Stimulated activated naive B cell treated with anti-CD40 and anti-IgM and Interleukin-4, amounts not matched to agents 10 μg/mL and 1 μg/mL and 100 μg/mL, for 72 hours (primary cell): ENCODE data around the gene TSC22D2.

Source experiments
- ATAC-seq, 2 donors: fragments of 150-1000 bp; cut with Tn5 transposase; replicated peaks; 2 replicates each; pipeline ENCODE4 v1.10.0; 2021; ENCODE audit warnings: moderate library complexity in 1 of 2
- DNase-seq: peaks from one replicate; pipeline ENCODE4 v3.0.0; 2021
- H3K27ac Mint-ChIP-seq: one replicate; pipeline ENCODE4 v1.8.0; 2022; ENCODE audit warnings: mild to moderate bottlenecking, mixed read lengths
- H3K27me3 Mint-ChIP-seq, 2 donors: one replicate each; pipeline ENCODE4 v1.8.0; 2022; ENCODE audit warnings: mixed read lengths in 2 of 2
- H3K36me3 Mint-ChIP-seq, 2 donors: one replicate each; pipeline ENCODE4 v1.8.0; 2022; ENCODE audit warnings: mixed read lengths in 2 of 2, mild to moderate bottlenecking in 1 of 2
- H3K4me1 Mint-ChIP-seq, 2 donors: one replicate each; pipeline ENCODE4 v1.8.0; 2022; ENCODE audit warnings: mixed read lengths in 2 of 2, mild to moderate bottlenecking in 1 of 2
- H3K4me3 Mint-ChIP-seq, 2 donors: one replicate each; pipeline ENCODE4 v1.8.0; 2022; ENCODE audit warnings: mild to moderate bottlenecking in 2 of 2, mixed read lengths in 2 of 2, moderate library complexity in 1 of 2
- H3K9me3 Mint-ChIP-seq, 2 donors: one replicate each; pipeline ENCODE4 v1.8.0; 2022; ENCODE audit warnings: mixed read lengths in 2 of 2, mild to moderate bottlenecking in 1 of 2

TSC22D2 gene

DNA sequence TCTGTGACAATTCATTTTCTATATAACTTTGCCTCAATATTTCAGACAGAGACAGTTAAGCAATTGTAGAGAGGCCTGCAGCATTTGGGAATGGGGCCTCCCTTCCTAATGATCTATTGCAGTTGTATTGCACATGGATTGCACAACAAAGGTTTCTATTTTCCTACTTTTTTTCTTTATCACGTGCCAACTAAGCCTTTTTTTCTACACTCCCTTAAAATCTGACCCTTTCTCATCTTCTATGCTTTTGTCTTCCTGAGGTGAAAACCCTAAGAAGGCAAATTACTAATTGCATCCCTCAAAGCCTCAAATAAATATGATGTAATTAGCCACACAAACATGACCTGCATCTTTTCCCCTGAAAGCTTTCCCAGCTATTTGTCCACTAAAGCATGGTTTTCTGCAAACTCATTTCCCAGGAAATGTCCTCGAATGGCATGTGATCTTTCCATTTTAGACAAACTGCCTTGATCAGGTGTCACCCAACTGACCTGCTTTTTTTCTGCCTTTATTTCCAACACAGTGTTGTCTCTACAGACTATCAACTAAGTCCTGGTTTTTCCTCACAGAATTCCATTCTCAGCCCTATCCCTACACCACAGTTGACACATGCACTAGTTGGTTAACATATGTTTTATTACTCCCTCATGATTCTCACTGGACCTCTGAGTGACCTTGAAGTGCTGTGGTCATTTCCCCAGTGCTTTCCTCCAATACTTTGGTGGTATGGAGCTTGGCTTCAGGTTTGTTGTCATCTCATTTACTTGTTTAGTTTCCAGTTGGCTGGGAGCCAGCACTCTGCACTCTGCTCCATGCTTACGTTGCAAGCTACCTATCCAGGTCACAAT, 31.9 kb upstream of the TSC22D2 start:
- Mint-ChIP-seq H3K9me3 (no peaks in the 10 kb centered on the region), H3K27me3 (no peaks in the 10 kb centered on the region), H3K27ac (no peak overlapping the region), H3K4me3 (no peak overlapping the region), H3K36me3 (no peaks in the 10 kb centered on the region), H3K4me1 (peaks cover 19 to 31% of the 10 kb centered on the region in 2 donors)
- DNase-seq (no peak), ATAC-seq (no peak)

DNA sequence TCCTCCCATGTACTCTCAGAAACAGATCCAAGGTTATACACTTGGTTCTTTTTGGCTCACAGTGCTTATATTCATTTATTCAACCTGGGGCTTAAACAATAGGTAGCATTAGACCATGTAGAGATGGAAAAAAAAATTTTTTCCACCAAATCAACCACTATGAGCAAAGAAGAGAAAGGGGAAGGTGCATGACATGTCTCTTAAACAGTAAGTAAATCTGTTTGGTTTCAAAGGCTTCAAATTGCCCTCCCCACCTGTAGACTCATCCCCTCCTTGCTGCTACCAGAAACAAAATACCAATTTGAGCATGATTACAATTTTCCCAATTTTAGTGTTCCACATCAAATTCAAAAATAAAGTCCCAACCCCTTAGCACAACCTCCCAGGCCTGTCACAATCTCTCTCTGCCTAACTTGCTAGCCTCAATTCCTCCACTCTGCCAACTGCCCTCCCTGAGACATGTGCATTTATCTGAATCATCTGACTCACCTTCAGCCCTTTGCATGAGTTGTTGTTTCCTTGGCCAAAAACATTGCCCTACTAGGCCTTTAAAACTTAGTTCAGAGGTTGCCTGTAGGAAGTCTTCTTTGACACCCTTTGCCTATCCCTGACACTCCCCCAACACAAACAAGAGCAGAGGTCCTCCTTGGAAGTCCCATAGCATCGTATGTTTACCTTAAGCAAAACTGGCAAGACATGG, 30.3 kb upstream of the TSC22D2 start:
- H3K9me3 Mint-ChIP-seq = no peaks in the 10 kb centered on the region
- no peaks in the 10 kb centered on the region for H3K36me3 Mint-ChIP-seq
- peaks cover 17 to 25% of the 10 kb centered on the region in 2 donors for H3K4me1 Mint-ChIP-seq
- DNase-seq (no peak), ATAC-seq (peak in 1 of 2 donors; percentile 56)
- H3K27ac Mint-ChIP-seq = peak overlapping the region; percentile 14
- no peak overlapping the region for H3K4me3 Mint-ChIP-seq
- no peaks in the 10 kb centered on the region for H3K27me3 Mint-ChIP-seq

DNA sequence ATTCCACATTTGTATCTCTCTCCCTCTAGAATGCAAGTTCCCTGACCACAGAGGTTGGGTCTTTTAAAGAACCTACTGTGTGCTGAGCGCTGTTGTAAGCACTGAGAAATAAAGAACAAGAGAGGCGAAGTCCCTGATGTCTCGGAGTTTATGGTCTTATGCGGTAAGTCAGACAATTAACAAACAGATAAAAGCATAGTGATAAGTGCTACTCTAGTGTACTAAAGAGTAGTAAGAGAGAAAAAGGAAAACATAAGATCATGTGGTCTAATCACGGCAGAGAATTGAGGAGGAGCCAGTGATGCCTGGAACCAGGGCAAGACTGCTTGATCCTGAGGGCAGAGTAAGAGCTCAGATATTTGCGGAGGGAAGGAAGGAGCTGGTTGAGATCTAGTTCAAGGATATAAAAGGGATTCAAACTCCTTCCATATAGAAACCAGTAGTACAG, 29.8 kb upstream of the TSC22D2 start:
- DNase-seq (no peak), ATAC-seq (no peak)
- Mint-ChIP-seq H3K36me3 (no peaks in the 10 kb centered on the region), H3K27me3 (no peaks in the 10 kb centered on the region), H3K9me3 (no peaks in the 10 kb centered on the region), H3K4me3 (no peak overlapping the region), H3K27ac (peak overlapping the region; percentile 14), H3K4me1 (peaks cover 19 to 27% of the 10 kb centered on the region in 2 donors)

DNA sequence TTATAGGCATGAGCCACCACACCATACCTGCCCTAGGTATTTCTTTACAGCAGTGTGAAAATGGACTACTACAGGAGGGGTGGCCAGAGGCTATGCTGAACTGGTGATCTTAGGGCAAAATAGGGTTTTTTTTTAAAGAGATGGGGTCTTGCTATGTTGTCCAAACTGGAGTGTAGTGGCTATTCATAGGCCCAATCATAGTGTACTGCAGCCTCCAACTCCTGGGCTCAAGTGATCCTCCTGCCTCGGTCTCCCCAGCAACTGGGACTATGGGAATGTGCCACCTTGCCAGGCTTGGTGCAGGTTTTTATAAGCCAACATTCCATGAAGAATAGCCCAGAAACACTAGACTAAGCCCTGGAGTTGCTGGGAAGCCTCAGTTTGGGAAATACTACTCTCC, 28.6 kb upstream of the TSC22D2 start:
- H3K27ac Mint-ChIP-seq = no peak overlapping the region
- H3K4me3 Mint-ChIP-seq = no peak overlapping the region
- no peaks in the 10 kb centered on the region for H3K36me3 Mint-ChIP-seq
- H3K27me3 Mint-ChIP-seq = no peaks in the 10 kb centered on the region
- H3K9me3 Mint-ChIP-seq = no peaks in the 10 kb centered on the region
- H3K4me1 Mint-ChIP-seq = peaks cover 22 to 25% of the 10 kb centered on the region in 2 donors
- no peak for DNase-seq
- no peak for ATAC-seq

DNA sequence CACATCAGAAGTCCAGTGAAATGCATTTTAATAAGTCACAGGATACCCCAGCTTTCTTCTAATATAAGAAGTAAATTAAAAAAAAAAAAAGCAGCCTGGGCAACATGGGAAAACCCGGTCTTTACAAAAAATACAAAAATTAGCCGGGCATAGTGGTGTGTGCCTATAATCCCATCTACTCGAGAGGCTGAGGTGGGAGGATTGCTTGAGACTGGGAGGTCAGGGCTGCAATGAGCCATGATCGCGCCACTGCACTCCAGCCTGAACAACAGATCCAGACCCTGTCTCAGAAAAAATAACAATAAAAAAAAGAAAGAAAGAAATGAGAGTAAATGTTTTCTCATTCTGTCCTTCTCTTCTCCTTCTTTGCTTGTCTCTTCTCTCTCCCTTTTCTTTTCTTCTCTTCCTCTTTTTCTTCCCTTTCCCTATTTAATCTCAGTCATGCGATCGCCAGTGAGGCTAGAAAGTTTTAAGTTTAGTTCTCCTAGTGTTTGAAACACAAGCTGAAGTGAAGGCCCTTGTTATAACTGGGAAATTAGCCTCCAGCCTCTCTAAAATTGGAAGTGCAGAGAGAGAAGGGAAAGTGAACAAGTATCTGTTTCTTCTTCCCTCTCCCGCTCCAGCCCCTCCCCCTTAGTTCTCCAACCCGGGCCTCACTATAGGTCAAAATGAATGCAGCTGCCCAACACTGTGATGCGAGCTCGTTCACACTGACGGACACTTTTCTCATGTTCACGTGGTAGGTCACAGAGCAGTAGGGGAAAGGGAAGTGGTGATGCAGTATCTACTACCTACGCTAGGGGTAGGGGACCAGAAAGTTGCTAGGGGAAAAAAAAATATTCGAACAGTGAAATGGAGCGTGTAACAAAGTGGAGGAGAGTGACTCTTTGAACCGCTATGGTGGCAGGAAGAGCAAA, 23.5 kb upstream of the TSC22D2 start:
- DNase-seq = peak; percentile 88
- no peaks in the 10 kb centered on the region for H3K36me3 Mint-ChIP-seq
- peak overlapping the region; percentile 100 for H3K27ac Mint-ChIP-seq
- peak; percentile 92 to 94 for ATAC-seq
- no peaks in the 10 kb centered on the region for H3K9me3 Mint-ChIP-seq
- peaks cover 22 to 29% of the 10 kb centered on the region in 2 donors for H3K4me1 Mint-ChIP-seq
- peak overlapping the region; percentile 79 to 90 for H3K4me3 Mint-ChIP-seq
- H3K27me3 Mint-ChIP-seq = no peaks in the 10 kb centered on the region

DNA sequence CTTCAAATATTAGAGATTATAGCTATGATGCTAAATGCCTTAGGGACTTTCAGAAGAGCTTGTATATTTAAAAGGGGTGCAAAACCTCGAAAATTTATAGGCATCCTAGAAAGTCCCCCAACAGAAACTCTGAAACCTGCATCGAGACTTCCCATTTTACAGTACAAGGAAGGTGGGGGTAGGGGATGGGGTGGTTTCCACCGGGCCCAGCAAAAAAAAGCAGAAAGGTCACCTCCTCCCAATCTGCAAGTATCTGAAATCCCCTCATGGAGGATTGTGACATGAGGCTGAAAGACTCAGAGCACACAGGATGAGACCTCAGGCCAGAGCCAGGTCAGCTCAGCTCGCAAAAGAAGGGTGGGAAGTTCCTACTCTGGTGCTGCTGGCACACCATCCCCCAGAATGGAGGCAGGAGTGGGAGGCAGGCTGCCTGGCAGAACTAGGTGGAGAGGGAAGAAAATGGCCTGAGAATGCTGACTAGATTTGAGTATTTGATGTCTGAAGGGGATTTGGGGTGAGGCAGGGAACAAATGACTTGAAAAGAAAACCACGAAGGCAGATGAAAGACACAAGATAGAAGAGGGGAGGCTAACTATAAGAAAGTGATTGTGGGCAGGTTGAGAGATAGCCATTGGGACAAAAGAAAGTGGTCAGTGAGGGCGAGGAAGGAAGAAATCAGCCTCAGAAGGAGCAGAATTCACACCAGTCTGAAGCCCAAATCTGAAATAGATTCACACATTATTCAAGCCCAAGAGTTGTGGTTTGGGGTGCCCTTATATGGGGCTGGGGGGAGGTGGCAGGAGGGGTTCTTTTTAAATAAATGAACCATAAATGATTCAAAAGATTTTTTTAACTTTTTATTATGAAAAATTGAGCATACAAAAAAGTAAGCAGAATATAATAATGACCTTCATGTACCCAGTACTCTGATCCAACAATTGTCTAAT, 22.5 kb upstream of the TSC22D2 start:
- Mint-ChIP-seq H3K36me3 (no peaks in the 10 kb centered on the region), H3K4me1 (peaks cover 28 to 39% of the 10 kb centered on the region in 2 donors), H3K9me3 (no peaks in the 10 kb centered on the region), H3K27me3 (no peaks in the 10 kb centered on the region), H3K4me3 (peak overlapping the region; percentile 79 to 90), H3K27ac (peak overlapping the region; percentile 100)
- ATAC-seq = peak; percentile 74 to 76
- peak; percentile 75 for DNase-seq

DNA sequence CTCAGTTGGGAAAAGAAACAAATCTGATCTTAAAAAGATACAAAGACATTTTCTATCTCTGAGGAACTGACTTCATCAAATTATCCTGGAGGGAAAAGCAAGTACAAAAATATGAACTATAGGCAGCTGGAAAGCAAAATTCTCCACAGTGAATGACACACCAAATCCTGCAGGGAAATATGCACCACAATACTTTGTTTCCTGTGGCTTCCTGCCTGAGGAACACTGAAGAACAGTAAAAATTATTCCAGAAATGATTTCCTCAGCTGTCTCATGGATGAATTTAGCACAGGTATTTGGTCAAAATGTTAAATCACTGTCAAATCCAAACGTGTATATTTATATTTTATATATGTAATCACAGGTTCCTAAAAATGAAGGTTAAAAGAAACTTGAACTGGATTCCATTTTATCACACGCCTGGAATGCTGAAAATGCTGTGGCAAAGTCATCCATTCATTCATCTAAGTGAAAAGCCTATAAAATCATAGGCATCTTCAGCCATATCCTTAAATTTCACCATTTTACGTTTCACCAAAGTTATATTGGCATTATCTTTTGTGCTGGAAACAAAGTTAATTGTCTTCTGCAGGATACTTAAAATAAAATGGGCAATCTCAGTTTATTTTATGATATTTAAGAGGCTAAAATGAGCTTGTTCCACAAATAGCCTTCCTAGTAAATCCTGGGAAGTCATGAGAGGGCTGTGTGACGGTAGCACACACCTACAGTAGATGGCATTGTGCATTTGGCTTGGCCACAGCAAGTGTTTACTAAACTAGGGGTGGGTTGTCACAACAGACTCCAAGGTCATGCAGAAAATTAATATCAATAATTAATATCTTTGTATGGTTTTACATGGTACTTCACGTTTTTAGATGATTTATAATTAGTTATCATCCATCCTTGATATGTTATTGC, 19.3 kb upstream of the TSC22D2 start:
- DNase-seq (no peak), ATAC-seq (no peak)
- Mint-ChIP-seq H3K27me3 (no peaks in the 10 kb centered on the region), H3K9me3 (no peaks in the 10 kb centered on the region), H3K4me1 (peaks cover 21 to 38% of the 10 kb centered on the region in 2 donors), H3K27ac (no peak overlapping the region), H3K36me3 (peaks cover 2 to 5% of the 10 kb centered on the region in 2 donors), H3K4me3 (no peak overlapping the region)

DNA sequence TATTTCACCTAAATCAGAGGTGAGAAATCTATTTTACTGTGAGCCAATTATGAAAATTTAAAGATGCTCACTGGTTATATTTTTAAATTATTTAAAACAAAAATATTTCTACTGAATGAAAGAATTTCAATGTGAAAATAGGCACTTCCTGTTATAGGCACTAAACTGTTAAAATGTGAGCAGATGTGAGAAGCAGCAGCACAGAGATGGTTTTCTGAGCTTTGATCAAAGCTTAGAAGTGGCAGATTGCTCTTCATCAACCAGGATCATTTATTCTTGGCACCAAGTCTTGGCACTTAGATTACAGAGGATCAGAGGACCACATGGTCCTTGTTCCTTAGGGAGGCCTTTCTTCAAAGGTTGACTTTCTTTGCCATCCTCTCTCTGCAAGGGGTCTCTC, 18.0 kb upstream of the TSC22D2 start:
- no peaks in the 10 kb centered on the region for H3K27me3 Mint-ChIP-seq
- H3K27ac Mint-ChIP-seq = no peak overlapping the region
- H3K4me3 Mint-ChIP-seq = no peak overlapping the region
- H3K9me3 Mint-ChIP-seq = no peaks in the 10 kb centered on the region
- DNase-seq (no peak), ATAC-seq (no peak)
- H3K4me1 Mint-ChIP-seq = peaks cover 19 to 31% of the 10 kb centered on the region in 2 donors
- H3K36me3 Mint-ChIP-seq = peaks cover 2 to 5% of the 10 kb centered on the region in 2 donors

DNA sequence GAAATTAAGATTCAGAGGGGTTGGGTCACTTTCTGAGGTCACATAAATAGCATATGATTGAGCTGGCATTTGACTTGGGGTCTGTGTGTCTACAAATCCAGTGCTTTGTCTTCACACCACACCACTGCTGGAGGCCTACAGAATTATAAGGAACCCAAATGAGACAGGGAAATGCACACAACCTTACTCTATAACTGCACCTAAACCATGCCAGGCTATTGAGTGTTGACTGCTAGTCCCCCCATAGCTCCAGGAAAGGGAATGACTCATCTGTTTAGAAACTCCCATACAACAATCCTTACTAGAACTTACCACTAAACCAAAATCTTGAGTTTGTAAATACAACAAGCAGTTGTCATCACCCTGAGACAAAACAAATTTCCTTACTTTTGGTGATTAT, 16.9 kb upstream of the TSC22D2 start:
- Mint-ChIP-seq H3K4me1 (peaks cover 14 to 24% of the 10 kb centered on the region in 2 donors), H3K36me3 (peaks cover 2 to 5% of the 10 kb centered on the region in 2 donors), H3K9me3 (no peaks in the 10 kb centered on the region), H3K27ac (no peak overlapping the region), H3K27me3 (no peaks in the 10 kb centered on the region), H3K4me3 (no peak overlapping the region)
- ATAC-seq (no peak), DNase-seq (no peak)

DNA sequence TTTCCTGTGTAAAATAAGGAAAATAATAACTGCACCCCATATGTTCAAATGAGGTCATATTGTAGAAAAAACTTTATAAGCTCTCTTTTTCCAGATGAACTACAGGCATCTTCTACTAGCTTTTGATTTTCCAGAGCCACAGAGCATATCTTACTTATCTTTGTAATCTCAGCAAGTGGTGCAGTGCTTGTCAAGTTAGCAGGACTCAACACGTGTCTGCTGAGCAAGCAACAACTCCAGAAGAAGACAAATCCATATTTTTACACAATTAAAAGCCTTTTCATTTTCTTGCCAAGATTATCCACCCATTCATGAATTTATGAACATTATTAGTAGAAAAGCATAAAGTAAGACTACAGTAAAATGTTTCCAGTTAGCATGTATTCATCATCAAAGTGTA, 14.4 kb upstream of the TSC22D2 start:
- ATAC-seq = no peak
- DNase-seq = no peak
- H3K9me3 Mint-ChIP-seq = no peaks in the 10 kb centered on the region
- peaks cover 11 to 18% of the 10 kb centered on the region in 2 donors for H3K4me1 Mint-ChIP-seq
- H3K36me3 Mint-ChIP-seq = peaks cover 2 to 5% of the 10 kb centered on the region in 2 donors
- no peak overlapping the region for H3K4me3 Mint-ChIP-seq
- no peaks in the 10 kb centered on the region for H3K27me3 Mint-ChIP-seq
- H3K27ac Mint-ChIP-seq = no peak overlapping the region

DNA sequence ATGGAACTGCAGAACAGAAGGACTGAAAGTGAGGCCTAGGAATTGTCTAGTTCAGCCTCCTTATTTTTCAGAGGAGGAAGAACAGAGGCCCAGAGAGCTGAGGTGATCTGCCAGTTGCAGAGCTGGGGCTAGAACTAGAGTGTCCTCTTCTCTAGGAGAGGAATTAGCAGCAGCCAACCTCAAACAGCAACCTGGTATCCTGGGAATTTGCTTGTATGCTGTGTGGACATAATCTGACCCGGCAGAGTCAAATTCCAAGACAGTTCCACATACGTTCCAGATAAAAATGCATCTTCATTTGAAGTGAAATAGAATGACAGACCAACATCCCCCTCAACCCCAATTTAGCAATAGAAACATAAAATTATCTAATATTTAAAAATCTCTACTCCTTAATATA, 13.5 kb upstream of the TSC22D2 start:
- no peak for ATAC-seq
- Mint-ChIP-seq H3K27ac (no peak overlapping the region), H3K27me3 (no peaks in the 10 kb centered on the region), H3K4me3 (no peak overlapping the region), H3K9me3 (no peaks in the 10 kb centered on the region), H3K4me1 (peaks cover 7 to 14% of the 10 kb centered on the region in 2 donors), H3K36me3 (peaks cover 2 to 5% of the 10 kb centered on the region in 2 donors)
- no peak for DNase-seq

DNA sequence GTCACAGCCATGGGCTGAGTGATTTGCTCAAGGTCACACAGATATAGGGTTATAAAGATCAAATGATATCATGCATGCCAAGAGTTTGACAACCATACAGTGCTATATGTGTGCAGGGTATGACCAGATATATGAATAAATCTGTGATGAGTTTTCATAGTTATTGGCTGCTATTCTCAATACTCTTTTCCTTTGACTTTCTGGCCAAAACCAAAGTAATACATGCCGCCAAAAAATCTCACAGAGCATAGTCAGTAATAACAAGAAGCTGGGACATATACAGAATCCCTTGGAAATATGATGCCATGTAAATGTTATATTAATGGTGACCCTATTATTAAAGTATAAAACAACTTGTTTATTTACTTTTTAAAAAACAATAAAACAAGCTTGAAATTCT, 11.6 kb upstream of the TSC22D2 start:
- Mint-ChIP-seq H3K36me3 (peaks cover 2 to 5% of the 10 kb centered on the region in 2 donors), H3K9me3 (no peaks in the 10 kb centered on the region), H3K27ac (no peak overlapping the region), H3K27me3 (no peaks in the 10 kb centered on the region), H3K4me3 (no peak overlapping the region), H3K4me1 (peaks cover 2 to 5% of the 10 kb centered on the region in 2 donors)
- DNase-seq = no peak
- ATAC-seq = no peak
